ENCODE measurements around the gene ZFP92. TPM values are rescaled to one million over a fixed set of nuclear protein-coding genes. Genes with fewer than 3 reads are reported as not detected.
A peak's percentile ranks its signal among the peaks of the same experiment; 100 is the strongest.

ZFP92 gene
- total RNA-seq, 4 donors from 2014 or later = 0.26 to 0.38 (median 0.30) TPM; not detected in 1

- 76% methylated on average over 9 of the region's 23 CpGs for WGBS
- H3K9me3 ChIP-seq = no peaks in the 10 kb centered on the region
- H3K27ac ChIP-seq = no peak overlapping the region
- H3K27me3 ChIP-seq = no peaks in the 10 kb centered on the region
- no peak for DNase-seq (ENCODE audit: low spot score in 2 of 2)
- TF ChIP-seq CTCF (IDR thresholded peaks at IDR 0.05) = no peak
- no peak for TF ChIP-seq EP300 (IDR thresholded peaks at IDR 0.05)
- TF ChIP-seq POLR2AphosphoS5 (IDR thresholded peaks at IDR 0.05) = no peak
- no peak for TF ChIP-seq POLR2A (IDR thresholded peaks at IDR 0.05)
- H3K4me3 ChIP-seq = no peak overlapping the region
- no peaks in the 10 kb centered on the region for H3K36me3 ChIP-seq
- H3K4me1 ChIP-seq = peaks cover 18% of the 10 kb centered on the region
These were observed 1.8 kb downstream of the ZFP92 start for GRCh38 chrX:153412746-153413720.

- no peak overlapping the region for H3K27ac ChIP-seq
- H3K36me3 ChIP-seq = no peaks in the 10 kb centered on the region
- no peaks in the 10 kb centered on the region for H3K27me3 ChIP-seq
- 87% methylated on average over 10 of the region's 11 CpGs for WGBS
- peaks cover 18% of the 10 kb centered on the region for H3K4me1 ChIP-seq
- no peaks in the 10 kb centered on the region for H3K9me3 ChIP-seq
- no peak for DNase-seq (ENCODE audit: low spot score in 2 of 2)
- no peak overlapping the region for H3K4me3 ChIP-seq
- TF ChIP-seq CTCF (IDR thresholded peaks at IDR 0.05) = no peak
- no peak for TF ChIP-seq POLR2A (IDR thresholded peaks at IDR 0.05)
These were observed 2.5 kb downstream of the ZFP92 start for GRCh38 chrX:153413731-153414130.

- H3K27ac ChIP-seq = no peak overlapping the region
- H3K27me3 ChIP-seq = no peaks in the 10 kb centered on the region
- H3K36me3 ChIP-seq = no peaks in the 10 kb centered on the region
- TF ChIP-seq POLR2A (IDR thresholded peaks at IDR 0.05) (no peak), POLR2AphosphoS5 (IDR thresholded peaks at IDR 0.05) (peak in 1 of 3 donors; percentile 22)
- H3K9me3 ChIP-seq = no peaks in the 10 kb centered on the region
- H3K4me3 ChIP-seq = no peak overlapping the region
- H3K4me1 ChIP-seq = peaks cover 18% of the 10 kb centered on the region
- no peak for DNase-seq (ENCODE audit: low spot score in 2 of 2)
- 80% methylated on average over 9 of the region's 9 CpGs for WGBS
These were observed 3.7 kb downstream of the ZFP92 start for GRCh38 chrX:153414856-153415510.

DNA sequence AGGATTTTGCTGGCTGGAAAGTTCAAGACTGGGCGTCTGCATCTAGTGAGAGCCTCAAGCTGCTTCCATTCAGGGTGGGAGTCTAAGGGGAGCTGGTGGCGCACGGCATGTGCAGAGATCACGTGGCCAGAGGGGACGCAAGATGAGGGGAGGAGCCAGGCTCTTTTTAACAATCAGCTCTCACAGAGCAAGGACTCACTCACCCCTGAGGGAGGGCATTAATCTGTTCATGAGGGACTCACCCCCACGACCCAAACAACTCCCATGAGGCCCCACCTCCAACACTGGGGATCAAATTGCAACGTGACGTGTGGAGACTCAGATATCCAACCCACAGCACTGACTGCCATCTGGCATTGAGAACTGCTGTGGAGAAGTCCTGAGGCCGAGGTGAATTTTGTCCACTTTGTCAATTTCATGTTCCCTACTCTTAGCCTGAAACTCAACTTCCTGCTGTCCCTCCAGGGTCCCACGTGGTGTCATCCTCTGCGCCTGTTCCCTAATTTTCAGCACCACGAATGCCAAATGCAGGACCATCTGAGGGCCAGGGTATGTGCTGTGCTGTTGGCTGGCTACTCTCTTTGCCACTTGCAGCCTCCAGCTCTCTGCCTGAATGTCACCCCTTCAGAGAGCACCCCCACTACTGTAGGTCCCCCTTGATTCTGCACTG is 5.6 kb downstream of the ZFP92 start:
- Histone ChIP-seq H3K9me3 (no peaks in the 10 kb centered on the region), H3K4me1 (peaks cover 8% of the 10 kb centered on the region), H3K27ac (no peak overlapping the region), H3K27me3 (no peaks in the 10 kb centered on the region), H3K4me3 (no peak overlapping the region), H3K36me3 (no peaks in the 10 kb centered on the region)
- DNase-seq (ENCODE audit: low spot score in 2 of 2) = no peak
- TF ChIP-seq CTCF (IDR thresholded peaks at IDR 0.05) (no peak), POLR2A (IDR thresholded peaks at IDR 0.05) (no peak), POLR2AphosphoS5 (IDR thresholded peaks at IDR 0.05) (no peak), EP300 (IDR thresholded peaks at IDR 0.05) (no peak)
- WGBS = 59% methylated on average over 12 of the region's 12 CpGs

DNA sequence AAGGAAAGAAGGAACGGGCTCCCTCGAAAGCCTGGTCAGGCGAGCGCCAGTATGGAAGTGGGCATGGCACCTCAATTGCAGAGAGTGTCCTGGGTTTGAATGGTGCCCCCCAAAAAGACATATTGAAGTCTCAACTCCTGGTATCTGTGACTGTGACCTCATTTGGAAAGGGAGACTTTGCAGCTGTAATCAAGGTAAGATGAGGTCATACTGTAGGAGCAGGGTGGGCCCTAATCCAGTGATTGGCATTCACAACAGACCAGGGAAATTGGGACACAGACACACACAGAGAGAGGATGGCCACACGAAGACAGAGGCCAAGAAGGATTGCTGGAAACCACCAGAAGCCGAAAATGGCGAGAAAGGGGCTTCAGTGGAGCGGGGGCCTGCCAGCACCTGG is 6.4 kb downstream of the ZFP92 start:
- H3K4me1 ChIP-seq = peaks cover under 1% of the 10 kb centered on the region
- H3K4me3 ChIP-seq = no peak overlapping the region
- H3K27me3 ChIP-seq = no peaks in the 10 kb centered on the region
- H3K27ac ChIP-seq = no peak overlapping the region
- no peaks in the 10 kb centered on the region for H3K36me3 ChIP-seq
- 85% methylated on average over 8 of the region's 8 CpGs for WGBS
- H3K9me3 ChIP-seq = no peaks in the 10 kb centered on the region
- TF ChIP-seq POLR2AphosphoS5 (IDR thresholded peaks at IDR 0.05) (no peak), EP300 (IDR thresholded peaks at IDR 0.05) (no peak), POLR2A (IDR thresholded peaks at IDR 0.05) (no peak), CTCF (IDR thresholded peaks at IDR 0.05) (no peak)
- no peak for DNase-seq (ENCODE audit: low spot score in 2 of 2)
